HL-60 (cell line): Measurements from ENCODE around the gene TMEM126A.

ENCODE experiments used
- DNase-seq, 2 experiments: peaks; one replicate each; pipeline ENCODE4 v3.0.0-alpha.2; 2010 to 2020; ENCODE audit warnings: low read depth in 1 of 2, low spot score in 1 of 2
- H3K27ac ChIP-seq: fragments of 250-450 bp; sonication (Bioruptor Pico); replicated peaks from 2 replicates; pipeline ENCODE4 v1.5.1; 2020; ENCODE audit warnings: mild to moderate bottlenecking, moderate library complexity
- H3K27me3 ChIP-seq: fragments of 250-450 bp; sonication (Bioruptor Pico); 2 replicates; pipeline ENCODE4 v1.5.1; 2021; ENCODE audit warnings: mild to moderate bottlenecking, moderate library complexity; ENCODE audit not compliant: insufficient read depth, poor library complexity, severe bottlenecking
- H3K4me3 ChIP-seq: replicated peaks from 2 replicates; pipeline ENCODE4 v1.5.1; 2011; ENCODE audit warnings: mild to moderate bottlenecking, control low read depth, low read length; ENCODE audit not compliant: insufficient read depth
- CTCF ChIP-seq: IDR thresholded peaks from one replicate; pipeline ENCODE4 v1.5.1; 2011; ENCODE audit warnings: low read length, control low read depth, inconsistent platforms; ENCODE audit not compliant: insufficient read depth
- GABPA ChIP-seq: IDR thresholded peaks from 2 replicates; pipeline ENCODE4 v1.6.1; 2012; ENCODE audit warnings: low read depth
- POLR2AphosphoS5 ChIP-seq: IDR thresholded peaks from 2 replicates; pipeline ENCODE4 v1.6.1; 2012; ENCODE audit warnings: low read depth
- REST ChIP-seq: IDR thresholded peaks from 2 replicates; pipeline ENCODE4 v1.6.1; 2012; ENCODE audit warnings: low read depth; ENCODE audit not compliant: insufficient replicate concordance
- SPI1 ChIP-seq: IDR thresholded peaks from 2 replicates; pipeline ENCODE4 v1.6.1; 2012; ENCODE audit warnings: low read depth, mild to moderate bottlenecking, borderline replicate concordance

The TMEM126A gene

GRCh38 chr11:85680897-85681296 is 33.1 kb downstream of the TMEM126A start:
- H3K27me3 ChIP-seq: no peaks in the 10 kb centered on the region
- TF ChIP-seq SPI1: no peak
- no peak for TF ChIP-seq CTCF
- no peak for TF ChIP-seq REST
- TF ChIP-seq GABPA: no peak
- TF ChIP-seq POLR2AphosphoS5: no peak
- DNase-seq: no peak
- no peak overlapping the region for H3K27ac ChIP-seq
- no peak overlapping the region for H3K4me3 ChIP-seq

DNA sequence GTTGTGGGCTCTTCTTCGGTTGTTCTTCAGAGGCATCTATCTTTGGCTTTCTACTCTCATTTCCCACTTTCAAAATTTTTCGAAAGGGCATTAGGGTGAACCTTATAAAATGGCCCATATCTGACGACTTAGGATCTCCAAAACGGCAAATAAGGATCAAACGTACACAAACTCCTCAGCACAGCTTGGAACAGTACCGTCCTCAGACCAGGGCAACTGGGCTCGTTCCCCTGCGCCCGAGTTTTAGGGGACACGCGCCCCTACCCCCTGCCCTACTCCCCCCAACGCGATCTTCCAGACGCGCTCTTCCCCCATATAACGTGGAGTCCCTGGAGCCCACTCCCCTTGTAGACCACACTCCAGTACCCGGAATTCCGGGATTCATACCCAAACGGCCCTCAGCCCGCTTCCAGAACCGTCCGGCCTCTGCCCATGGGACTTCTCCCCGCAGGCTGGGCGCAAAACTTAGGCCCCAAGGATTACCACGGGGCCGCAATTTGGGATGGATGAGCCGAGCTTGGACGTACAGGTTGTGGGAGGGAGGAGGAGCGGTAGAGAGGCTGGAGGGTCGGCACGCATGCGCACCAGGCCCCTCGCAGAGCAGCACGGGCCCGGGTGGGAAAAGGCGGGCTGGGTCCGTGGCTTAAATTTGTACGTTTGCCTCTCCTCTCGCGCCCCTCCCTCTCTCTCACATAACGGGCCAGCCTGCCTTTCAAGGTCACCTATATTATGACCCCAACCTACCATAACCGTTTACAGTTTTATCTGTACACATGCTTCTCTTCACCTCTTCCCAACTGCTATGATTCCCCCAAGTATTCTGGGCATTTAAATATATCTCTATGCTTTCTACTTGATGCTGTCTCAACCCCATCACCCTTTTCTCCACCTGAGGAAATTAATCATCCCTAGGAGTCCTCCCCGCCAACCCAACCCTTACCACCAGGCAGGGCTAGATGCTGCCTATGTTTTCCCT is 34.9 kb downstream of the TMEM126A start:
- Histone ChIP-seq H3K27ac (no peak overlapping the region), H3K4me3 (no peak overlapping the region), H3K27me3 (no peaks in the 10 kb centered on the region)
- DNase-seq: no peak
- TF ChIP-seq CTCF: no peak
- TF ChIP-seq SPI1: no peak
- no peak for TF ChIP-seq POLR2AphosphoS5
- TF ChIP-seq GABPA: no peak

GRCh38 chr11:85685125-85685819 is 37.5 kb downstream of the TMEM126A start:
- H3K27me3 ChIP-seq: no peaks in the 10 kb centered on the region
- H3K4me3 ChIP-seq: no peak overlapping the region
- no peak for TF ChIP-seq REST
- no peak for TF ChIP-seq GABPA
- no peak for TF ChIP-seq CTCF
- no peak for TF ChIP-seq SPI1
- TF ChIP-seq POLR2AphosphoS5: no peak
- H3K27ac ChIP-seq: no peak overlapping the region
- no peak for DNase-seq
